ENCODE measurements around the gene TNRC6B.
"Not testable (repeated sequence)": the region's sequence is repeated elsewhere in the genome, so short reads cannot be mapped to it uniquely, and the experiment has no call there.

The TNRC6B gene

DNA sequence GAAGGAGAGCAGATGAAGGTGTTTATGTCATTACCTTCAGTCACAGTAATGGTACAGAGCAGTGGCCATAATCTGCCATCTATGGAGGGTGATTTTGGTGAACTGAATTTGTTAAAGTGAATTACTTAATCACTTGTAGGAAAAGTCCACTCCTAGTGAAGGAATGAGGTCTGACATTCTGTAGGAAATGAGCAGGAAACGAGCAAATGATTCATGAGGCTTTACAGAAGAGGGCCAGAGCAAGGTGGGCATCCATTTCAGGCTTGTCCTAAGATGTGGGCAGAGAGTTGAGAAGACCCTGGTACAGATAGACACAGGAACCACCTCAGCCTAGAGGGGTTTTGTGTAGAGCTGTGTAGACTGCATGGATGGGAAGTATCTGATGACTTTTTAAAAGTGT lies 186.7 kb downstream of the TNRC6B start:
- DNase-seq (ENCODE audit: low spot score) = no peak

DNA sequence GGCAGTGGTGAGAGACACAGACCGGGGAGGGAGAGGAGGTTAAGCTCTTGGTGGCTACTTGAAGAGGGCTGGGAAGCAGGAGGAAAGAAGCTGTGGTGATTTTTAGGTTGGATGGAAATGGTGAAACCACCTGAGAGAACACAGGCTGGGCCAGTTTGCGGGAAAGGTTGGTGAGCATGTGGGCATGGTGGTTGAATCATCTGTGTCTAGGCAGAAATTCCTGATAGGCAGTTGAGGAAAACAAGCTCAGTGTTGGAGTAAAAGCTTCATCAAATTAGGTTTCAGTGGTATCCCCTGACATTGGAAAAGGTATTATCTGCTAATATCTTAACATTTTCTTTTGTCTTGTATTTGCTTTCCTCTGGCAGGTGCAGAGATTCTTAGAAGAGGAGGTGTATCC lies 188.3 kb downstream of the TNRC6B start:
- no peak for DNase-seq (ENCODE audit: low spot score)

DNA sequence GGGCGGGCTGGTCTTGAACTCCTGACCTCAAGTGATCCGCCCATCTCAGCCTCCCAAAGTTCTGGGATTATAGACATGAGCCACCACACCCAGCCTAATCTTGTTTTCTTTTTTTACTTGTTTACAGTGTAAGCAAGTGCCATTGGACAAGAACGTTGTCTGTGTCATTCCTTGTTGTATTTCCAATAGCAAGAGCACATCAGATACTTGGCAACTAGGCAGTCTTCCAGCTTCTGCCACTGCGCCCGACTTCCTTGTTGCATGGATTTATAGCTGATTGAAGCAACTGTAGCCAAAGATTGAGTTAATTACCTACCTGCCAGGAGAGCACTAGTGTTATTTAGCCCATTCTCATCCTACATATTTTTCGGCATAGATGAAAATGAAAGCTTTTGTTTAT lies 189.6 kb downstream of the TNRC6B start:
- DNase-seq (ENCODE audit: low spot score) = no peak

DNA sequence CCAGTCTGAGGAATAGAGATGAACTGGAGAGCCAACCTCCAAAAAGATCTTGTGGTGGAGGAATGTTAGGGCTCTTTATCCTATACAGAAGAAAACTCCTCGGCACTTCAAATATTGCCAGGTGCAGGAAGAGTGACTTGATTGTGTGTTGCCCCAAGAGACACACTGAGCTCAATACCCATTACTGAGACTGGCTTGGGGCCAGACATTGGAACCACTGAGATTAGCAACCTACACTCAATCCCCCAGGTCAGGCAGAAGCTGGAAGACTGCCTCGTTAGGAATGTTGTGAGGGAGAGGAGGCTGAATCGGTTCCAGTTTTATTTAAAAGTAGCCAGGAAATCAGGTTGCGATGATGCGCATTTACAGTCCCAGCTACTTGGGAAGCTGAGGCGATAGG lies 190.3 kb downstream of the TNRC6B start:
- no peak for DNase-seq (ENCODE audit: low spot score)

DNA sequence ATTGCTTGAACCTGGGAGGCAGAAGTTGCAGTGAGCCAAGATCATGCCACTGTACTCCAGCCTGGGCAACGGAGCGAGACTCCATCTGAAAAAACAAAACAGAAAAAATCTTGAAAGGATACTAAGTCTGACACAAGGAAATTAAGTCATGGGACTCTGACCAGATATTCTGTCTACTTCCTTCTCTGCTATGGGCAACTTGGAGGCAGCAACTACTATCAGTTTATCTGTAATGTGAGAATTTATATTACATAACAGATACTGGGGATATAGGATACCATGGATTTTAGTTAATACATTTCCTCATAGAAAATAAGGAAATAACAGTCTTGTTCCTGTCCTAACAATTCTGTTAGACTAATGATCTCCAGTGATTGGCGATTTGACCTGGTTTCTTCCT lies 191.1 kb downstream of the TNRC6B start:
- DNase-seq (ENCODE audit: low spot score) = no peak

DNA sequence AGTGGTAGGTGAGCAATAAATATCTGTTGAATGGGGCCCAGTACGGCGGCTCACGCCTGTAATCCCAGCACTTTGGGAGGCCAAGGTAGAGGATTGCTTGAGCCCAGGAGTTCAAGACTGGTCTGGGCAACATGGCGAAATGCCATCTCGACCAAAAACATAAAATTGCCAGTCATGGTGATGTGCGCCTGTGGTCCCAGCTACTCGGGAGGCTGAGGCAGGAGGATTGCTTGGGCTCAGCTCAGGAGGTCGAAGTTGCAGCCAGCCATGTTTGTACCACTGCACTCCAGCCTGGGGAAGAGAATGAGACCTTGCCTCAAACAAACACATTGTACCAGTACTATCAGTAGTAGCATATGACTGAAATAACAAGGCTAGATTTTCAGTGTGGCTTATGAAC lies 196.8 kb downstream of the TNRC6B start:
- no peak for DNase-seq (ENCODE audit: low spot score)

DNA sequence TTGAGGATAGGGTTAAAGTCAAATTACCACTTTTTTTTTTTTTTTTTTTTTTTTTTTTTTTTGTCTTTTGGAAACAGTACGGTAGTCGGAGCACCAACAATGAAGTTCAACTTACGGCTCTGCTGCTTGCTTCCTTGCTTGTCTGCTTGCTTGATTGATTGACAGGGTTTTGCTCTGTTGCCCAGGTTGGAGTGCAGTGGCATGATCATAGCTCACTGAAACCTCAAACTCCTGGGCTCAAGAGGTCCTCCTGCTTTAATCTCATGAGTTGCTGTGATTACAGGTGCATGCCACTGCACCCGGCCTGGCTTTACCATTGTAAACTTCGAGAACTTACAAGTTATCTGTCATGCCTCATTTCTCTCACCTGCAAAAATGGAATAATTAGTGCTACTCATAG lies 198.4 kb downstream of the TNRC6B start:
- DNase-seq (ENCODE audit: low spot score) = no peak

DNA sequence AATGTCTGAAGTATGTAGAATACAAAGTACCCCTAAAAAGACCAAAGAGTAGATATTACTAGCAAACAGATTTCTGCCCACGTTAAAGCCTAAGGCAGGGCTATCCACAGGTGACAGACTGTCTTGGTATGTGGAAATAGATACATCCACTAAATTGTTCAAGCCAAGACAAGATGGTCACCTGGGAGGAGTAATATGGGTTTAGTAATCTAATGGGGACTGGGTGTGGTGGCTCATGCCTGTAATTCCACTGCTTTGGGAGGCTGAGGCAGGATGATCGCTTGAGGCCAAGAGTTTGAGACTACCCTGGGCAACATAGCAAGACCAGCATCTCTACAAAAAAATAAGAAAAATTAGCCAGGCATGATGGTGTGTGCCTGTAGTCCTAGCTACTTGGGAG lies 200.2 kb downstream of the TNRC6B start:
- no peak for DNase-seq (ENCODE audit: low spot score)

DNA sequence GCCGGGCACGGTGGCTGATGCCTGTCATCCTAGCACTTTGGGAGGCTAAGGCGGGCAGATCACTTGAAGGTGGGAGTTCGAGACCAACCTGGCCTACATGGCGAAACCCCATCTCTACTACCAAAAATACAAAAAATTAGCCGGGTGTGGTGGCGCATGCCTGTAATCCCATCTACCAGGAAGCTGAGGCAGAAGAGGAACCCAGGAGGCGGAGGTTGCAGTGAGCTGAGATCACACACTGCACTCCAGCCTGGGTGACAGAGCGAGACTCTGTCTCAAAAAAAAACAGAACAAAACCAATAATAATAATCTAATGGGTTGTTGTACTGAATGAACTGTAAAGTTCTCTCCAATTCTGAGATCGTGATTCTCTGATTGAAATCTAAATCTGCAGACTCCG lies 200.7 kb downstream of the TNRC6B start:
- DNase-seq (ENCODE audit: low spot score) = not testable (repeated sequence)

DNA sequence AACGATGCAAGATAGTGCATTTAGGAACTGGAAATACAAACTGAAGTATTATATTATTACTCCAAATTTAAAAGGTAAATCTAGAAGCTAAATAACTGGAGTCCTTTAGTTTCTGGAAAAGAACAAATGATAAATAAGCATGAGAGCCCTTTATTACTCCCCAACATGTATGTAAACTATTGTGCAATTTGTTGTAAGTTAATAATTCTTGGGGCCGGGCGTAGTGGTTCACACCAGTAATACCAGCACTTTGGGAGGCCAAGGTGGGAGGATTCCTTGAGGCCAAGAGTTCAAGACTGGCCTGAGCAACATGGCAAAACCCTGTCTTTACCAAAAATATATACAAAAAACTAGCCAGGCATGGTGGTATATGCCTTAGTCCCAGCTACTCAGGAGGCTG lies 203.7 kb downstream of the TNRC6B start:
- no peak for DNase-seq (ENCODE audit: low spot score)

DNA sequence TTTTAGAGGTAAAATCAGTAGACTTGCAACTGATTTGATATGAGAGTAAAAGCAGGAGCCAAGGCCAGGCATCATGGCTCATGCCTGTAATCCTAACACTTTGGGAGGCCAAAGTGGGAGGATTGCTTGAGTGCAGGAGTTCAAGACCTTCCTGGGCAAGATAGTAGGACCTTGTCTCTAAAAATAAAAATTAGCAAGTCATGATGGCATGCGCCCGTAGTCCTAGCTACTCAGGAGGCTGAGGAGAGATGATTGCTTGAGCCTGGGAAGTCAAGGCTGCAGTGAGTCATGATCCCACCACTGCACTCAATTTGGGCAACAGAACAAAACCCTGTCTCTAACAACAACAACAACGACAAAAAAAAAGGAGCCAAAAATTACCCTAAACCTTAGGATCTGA lies 206.2 kb downstream of the TNRC6B start:
- no peak for DNase-seq (ENCODE audit: low spot score)

DNA sequence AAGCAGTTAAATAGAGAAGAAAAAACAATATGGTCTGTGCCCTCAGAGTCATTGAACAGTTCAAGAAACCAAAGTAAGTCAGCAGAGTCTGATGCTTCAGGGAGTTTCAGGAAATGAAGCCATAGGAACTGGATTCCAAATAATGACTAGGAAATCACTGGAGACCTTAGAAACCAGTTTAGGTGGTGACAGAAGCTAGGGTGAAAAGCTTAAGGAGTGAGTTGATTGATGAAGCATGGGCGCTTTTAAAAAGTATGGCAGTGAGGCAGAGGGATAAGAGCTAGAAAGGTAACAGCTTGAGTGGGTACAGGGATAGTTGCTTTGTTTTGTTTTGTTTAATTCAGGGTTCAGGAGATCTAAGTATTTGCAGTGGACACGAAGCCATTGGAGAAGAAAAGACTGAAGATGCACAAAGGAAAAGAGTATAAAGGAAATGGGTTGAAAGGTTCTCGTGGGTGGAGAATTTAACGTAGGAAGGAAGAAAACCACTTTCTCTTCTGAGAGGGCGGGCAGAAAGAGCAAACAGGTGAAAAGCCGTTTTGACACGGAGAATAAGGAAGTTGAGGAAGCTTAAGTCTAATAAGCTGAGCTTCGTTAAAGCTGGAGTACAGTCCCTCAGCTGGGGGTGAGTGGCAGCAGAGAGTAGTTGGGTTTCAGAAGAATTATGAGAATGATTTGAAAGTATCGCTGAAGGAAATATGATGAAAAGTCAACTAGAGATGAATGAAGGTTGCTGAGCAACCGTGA lies 207.5 kb downstream of the TNRC6B start:
- DNase-seq (ENCODE audit: low spot score) = no peak
